Measurements from ENCODE around the gene C1orf35. TPM values are rescaled to one million over a fixed set of nuclear protein-coding genes. Genes with fewer than 3 reads are reported as not detected.
A peak's percentile ranks its signal among the peaks of the same experiment; 100 is the strongest.

Gene C1orf35
- total and polyA plus RNA-seq, 12 donors: 5.0 to 42.0 (median 15.7) TPM

- intact Hi-C loops (cut with DNase I): no loop called here
- H3K27ac ChIP-seq: no peak overlapping the region
- H3K27me3 ChIP-seq: no peaks in the 10 kb centered on the region
- DNase-seq: peak in 2 of 7 donors; percentile 23 to 26
- peaks cover 17 to 35% of the 10 kb centered on the region in 2 donors for H3K4me1 ChIP-seq (replicated peaks in 1 of 2)
- peaks cover 0 to 23% of the 10 kb centered on the region in 2 donors for H3K36me3 ChIP-seq (replicated peaks in 1 of 2)
- no peak for TF ChIP-seq CTCF (IDR thresholded peaks at IDR 0.05)
- TF ChIP-seq POLR2A (IDR thresholded peaks at IDR 0.05): no peak
- no peaks in the 10 kb centered on the region for H3K9me3 ChIP-seq (replicated peaks in 1 of 3)
- no peak overlapping the region for H3K4me3 ChIP-seq
- WGBS, 4 donors: 88 to 98% (median 90%) methylated on average over 9 of the region's 9 CpGs
These were observed 3.6 kb upstream of the C1orf35 start for GRCh38 chr1:228106800-228107054.

GRCh38 chr1:228105996-228106799, 3.1 kb upstream of the C1orf35 start:
- WGBS, 4 donors: 60 to 83% (median 79%) methylated on average over 1 to 8 of the region's 8 CpGs
- H3K9me3 ChIP-seq (replicated peaks in 1 of 3): no peaks in the 10 kb centered on the region
- H3K27ac ChIP-seq: no peak overlapping the region
- no peaks in the 10 kb centered on the region for H3K27me3 ChIP-seq
- DNase-seq: no peak
- peaks cover 0 to 25% of the 10 kb centered on the region in 2 donors for H3K36me3 ChIP-seq (replicated peaks in 1 of 2)
- no peak overlapping the region for H3K4me3 ChIP-seq
- H3K4me1 ChIP-seq (replicated peaks in 1 of 2): peaks cover 20 to 39% of the 10 kb centered on the region in 2 donors
- intact Hi-C loops (cut with DNase I): no loop called here
- no peak for TF ChIP-seq POLR2A (IDR thresholded peaks at IDR 0.05)
- no peak for TF ChIP-seq CTCF (IDR thresholded peaks at IDR 0.05)

GRCh38 chr1:228105270-228105995, 2.3 kb upstream of the C1orf35 start:
- Histone ChIP-seq H3K9me3 (replicated peaks in 1 of 3) (no peaks in the 10 kb centered on the region), H3K4me3 (no peak overlapping the region), H3K36me3 (replicated peaks in 1 of 2) (peaks cover 0 to 32% of the 10 kb centered on the region in 2 donors), H3K27ac (peak overlapping the region in 2 of 5 donors; percentile 45 to 49), H3K4me1 (replicated peaks in 1 of 2) (peaks cover 20 to 36% of the 10 kb centered on the region in 2 donors), H3K27me3 (no peaks in the 10 kb centered on the region)
- intact Hi-C loops (cut with DNase I): no loop called here
- peak in 2 of 7 donors; percentile 18 to 28 for DNase-seq
- TF ChIP-seq POLR2A (IDR thresholded peaks at IDR 0.05) (no peak), CTCF (IDR thresholded peaks at IDR 0.05) (no peak)
- WGBS, 4 donors: 72 to 77% (median 75%) methylated on average over 5 to 9 of the region's 9 CpGs

DNA sequence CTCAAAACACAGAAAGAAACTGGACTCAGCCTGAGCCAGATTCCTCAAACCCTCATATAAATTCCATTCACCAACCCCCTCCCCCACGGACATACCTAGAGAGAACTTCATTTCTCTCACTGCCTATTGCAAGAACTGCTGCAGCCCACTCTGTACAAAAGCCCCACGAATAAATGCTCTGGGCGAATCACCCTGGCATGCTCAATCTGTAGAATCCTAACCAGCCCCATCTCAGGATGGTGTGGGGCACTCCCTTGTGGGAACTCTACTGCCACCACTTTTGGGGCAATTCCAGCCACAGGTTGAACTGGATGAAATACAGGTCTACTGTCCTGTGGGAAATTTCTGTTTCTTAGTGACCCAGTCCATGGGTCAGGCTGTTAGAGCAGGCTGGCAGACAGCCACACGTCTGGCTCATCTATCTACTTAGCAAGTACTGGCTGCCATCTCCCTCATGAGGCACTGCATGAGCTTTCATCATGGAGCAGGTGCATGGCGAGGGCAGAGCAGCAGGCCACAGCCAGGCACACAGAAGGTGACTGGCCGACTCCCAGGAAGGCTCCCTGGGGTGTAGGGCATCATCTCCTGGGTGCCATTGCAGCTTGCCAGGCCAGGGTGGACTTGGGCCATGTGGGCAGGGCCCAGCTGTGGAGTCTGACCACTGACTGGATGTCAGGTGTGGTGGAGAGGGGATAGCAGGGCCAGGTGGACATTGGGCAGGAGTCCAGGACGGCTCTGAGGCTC, 1.6 kb upstream of the C1orf35 start:
- peaks cover 20 to 31% of the 10 kb centered on the region in 2 donors for H3K4me1 ChIP-seq (replicated peaks in 1 of 2)
- intact Hi-C loops (cut with DNase I): no loop called here
- peak overlapping the region in 2 of 5 donors; percentile 49 to 95 for H3K27ac ChIP-seq
- H3K36me3 ChIP-seq (replicated peaks in 1 of 2): peaks cover 0 to 40% of the 10 kb centered on the region in 2 donors
- DNase-seq: peak in 6 of 7 donors; percentile 55 to 82 (median 76)
- H3K27me3 ChIP-seq: no peaks in the 10 kb centered on the region
- no peak for TF ChIP-seq CTCF (IDR thresholded peaks at IDR 0.05)
- no peak for TF ChIP-seq POLR2A (IDR thresholded peaks at IDR 0.05)
- WGBS, 4 donors: 43 to 78% (median 63%) methylated on average over 2 to 7 of the region's 7 CpGs
- no peaks in the 10 kb centered on the region for H3K9me3 ChIP-seq (replicated peaks in 1 of 3)
- no peak overlapping the region for H3K4me3 ChIP-seq

Measured in adrenal gland (tissue), 12 donors.